Measurements from ENCODE around the gene MST1. TPM values are rescaled to one million over a fixed set of nuclear protein-coding genes. Genes with fewer than 3 reads are reported as not detected.

The MST1 gene
- total and polyA plus RNA-seq, 8 donors, result 12.5 to 59.7 (median 35.5) TPM

DNA sequence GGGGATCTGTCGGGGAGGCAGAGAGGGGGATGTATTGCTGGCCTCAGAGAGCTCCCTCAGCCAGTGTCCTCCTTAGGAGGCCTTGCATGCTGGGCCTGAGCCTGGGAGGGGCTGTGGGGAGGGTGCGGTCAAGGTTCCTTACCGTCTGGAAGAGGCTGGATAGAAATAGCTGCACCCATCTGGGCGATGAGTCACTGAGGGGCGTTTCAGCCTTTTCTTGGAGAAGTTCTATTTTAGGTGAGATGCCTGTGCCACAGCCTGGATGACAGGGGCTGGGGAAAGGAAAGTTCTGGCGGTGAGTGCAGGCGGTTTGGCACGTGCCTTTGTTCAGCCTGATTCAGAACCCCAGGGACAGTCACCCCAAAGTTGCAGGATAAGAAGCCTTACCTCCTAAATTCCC lies 50.8 kb downstream of the MST1 start:
- DNase-seq (no peak), ATAC-seq (peak; percentile 56)
- Histone ChIP-seq H3K4me3 (no peak overlapping the region), H3K27ac (no peak overlapping the region), H3K36me3 (no peaks in the 10 kb centered on the region), H3K4me1 (no peaks in the 10 kb centered on the region), H3K27me3 (no peaks in the 10 kb centered on the region), H3K9me3 (no peaks in the 10 kb centered on the region)
- TF ChIP-seq, protein P1, sequence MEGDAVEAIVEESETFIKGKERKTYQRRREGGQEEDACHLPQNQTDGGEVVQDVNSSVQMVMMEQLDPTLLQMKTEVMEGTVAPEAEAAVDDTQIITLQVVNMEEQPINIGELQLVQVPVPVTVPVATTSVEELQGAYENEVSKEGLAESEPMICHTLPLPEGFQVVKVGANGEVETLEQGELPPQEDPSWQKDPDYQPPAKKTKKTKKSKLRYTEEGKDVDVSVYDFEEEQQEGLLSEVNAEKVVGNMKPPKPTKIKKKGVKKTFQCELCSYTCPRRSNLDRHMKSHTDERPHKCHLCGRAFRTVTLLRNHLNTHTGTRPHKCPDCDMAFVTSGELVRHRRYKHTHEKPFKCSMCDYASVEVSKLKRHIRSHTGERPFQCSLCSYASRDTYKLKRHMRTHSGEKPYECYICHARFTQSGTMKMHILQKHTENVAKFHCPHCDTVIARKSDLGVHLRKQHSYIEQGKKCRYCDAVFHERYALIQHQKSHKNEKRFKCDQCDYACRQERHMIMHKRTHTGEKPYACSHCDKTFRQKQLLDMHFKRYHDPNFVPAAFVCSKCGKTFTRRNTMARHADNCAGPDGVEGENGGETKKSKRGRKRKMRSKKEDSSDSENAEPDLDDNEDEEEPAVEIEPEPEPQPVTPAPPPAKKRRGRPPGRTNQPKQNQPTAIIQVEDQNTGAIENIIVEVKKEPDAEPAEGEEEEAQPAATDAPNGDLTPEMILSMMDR (IDR thresholded peaks at IDR 0.05), result no peak
- intact Hi-C loops (cut with DNase I), result no loop called here

DNA sequence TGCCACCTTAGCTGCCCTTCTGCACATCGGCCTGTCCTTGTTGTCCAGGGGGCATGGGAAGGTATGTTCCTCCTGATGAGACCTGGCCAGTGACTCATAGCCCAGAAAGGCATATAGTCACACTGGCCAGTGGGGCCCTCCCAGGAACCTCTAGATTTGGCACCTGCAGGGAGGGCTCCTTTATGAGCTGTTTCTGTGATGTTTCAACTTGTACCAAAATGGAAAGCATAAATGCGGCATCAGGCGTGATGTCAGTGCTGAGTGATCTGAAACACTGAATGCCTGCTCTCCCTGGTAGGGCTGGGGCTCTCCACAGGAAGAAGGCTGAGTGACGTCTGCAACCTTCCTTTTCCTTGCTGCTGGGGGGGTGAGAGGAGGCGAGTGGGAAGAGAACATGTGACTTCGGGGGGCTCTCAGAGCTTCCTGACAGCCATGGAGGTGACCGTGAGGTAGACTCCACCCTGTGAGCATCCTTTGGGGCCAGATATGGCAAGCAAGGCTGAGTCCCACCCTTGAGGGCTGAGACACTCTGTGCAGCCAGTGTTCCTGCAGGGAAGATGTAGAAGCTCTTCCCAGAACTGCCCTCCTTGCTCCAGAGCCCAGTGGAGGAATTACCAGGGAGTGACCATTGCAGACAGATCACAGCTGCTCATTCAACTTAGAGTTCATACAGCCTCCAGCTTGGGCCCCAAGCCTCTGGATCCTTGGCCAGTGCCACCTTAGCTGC lies 52.2 kb downstream of the MST1 start:
- Histone ChIP-seq H3K27ac (no peak overlapping the region), H3K4me3 (no peak overlapping the region), H3K36me3 (no peaks in the 10 kb centered on the region), H3K9me3 (no peaks in the 10 kb centered on the region), H3K4me1 (no peaks in the 10 kb centered on the region), H3K27me3 (no peaks in the 10 kb centered on the region)
- DNase-seq, result no peak
- TF ChIP-seq, protein P1 (IDR thresholded peaks at IDR 0.05), result no peak
- intact Hi-C loops (cut with DNase I), result no loop called here
- ATAC-seq, result no peak

DNA sequence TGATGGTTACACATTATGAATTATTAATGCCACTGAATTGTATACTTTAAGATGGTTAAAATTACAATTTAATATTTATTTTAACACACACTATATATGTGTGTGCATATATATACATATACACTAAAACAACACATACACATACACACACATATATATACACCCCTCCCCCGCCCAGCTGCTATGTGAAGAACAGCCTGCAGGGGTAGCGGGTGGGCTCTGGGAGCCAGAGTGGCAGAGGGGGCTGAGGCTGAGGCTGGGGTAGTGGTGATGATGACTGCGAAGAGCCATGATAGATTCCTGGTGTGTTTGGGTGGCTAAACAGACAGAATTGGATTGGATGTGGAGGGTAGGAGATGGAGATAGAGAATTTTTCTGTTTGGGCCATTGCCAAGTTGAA lies 54.5 kb downstream of the MST1 start:
- intact Hi-C loops (cut with DNase I), result no loop called here

More for the DNA sequence above, 54.5 kb downstream of the MST1 start:
- H3K4me1 ChIP-seq, result no peaks in the 10 kb centered on the region
- H3K27ac ChIP-seq, result no peak overlapping the region
- H3K36me3 ChIP-seq, result no peaks in the 10 kb centered on the region
- no peaks in the 10 kb centered on the region for H3K9me3 ChIP-seq
- H3K4me3 ChIP-seq, result no peak overlapping the region
- no peak for ATAC-seq
- TF ChIP-seq, protein P1 (IDR thresholded peaks at IDR 0.05), result no peak
- no peak for DNase-seq
- H3K27me3 ChIP-seq, result no peaks in the 10 kb centered on the region

Other genes starting within 250 kb of the MST1 start
- gene DAG1, start 219.2 kb downstream of the MST1 start, total RNA-seq, result 100 to 1,000 TPM in 1 of 2 donors, 10 to 100 TPM in 1; 87.9 to 116 TPM
- 10 to 100 TPM; 43.4 to 58.1 (median 50.4) TPM for gene DAG1, start 219.2 kb downstream of the MST1 start, polyA plus RNA-seq (ENCODE audit: insufficient read length in 6 of 6)
- under 1 TPM; 0.26 to 0.44 TPM for gene BSN, start 135.0 kb downstream of the MST1 start, total RNA-seq
- gene BSN, start 135.0 kb downstream of the MST1 start, polyA plus RNA-seq (ENCODE audit: insufficient read length in 6 of 6), result 1 to 10 TPM in 2 of 6 donors, under 1 TPM in 4; 0.67 to 1.1 (median 0.94) TPM
- 100 to 1,000 TPM; 121 to 122 TPM for gene APEH, start 15.1 kb downstream of the MST1 start, total RNA-seq
- gene APEH, start 15.1 kb downstream of the MST1 start, polyA plus RNA-seq (ENCODE audit: insufficient read length in 6 of 6), result 100 to 1,000 TPM in 3 of 6 donors, 10 to 100 TPM in 3; 88.6 to 108 (median 99.8) TPM
- gene RNF123, start 83 bp upstream of the MST1 start, total RNA-seq, result 10 to 100 TPM; 40.9 to 45.0 TPM
- 10 to 100 TPM; 21.8 to 33.1 (median 30.4) TPM for gene RNF123, start 83 bp upstream of the MST1 start, polyA plus RNA-seq (ENCODE audit: insufficient read length in 6 of 6)
- under 1 TPM in 1 of 2 donors, not detected in 1; 0.47 TPM for gene AMIGO3, start 30.2 kb upstream of the MST1 start, total RNA-seq
- 1 to 10 TPM in 5 of 6 donors, under 1 TPM in 1; 0.54 to 2.4 (median 1.9) TPM for gene AMIGO3, start 30.2 kb upstream of the MST1 start, polyA plus RNA-seq (ENCODE audit: insufficient read length in 6 of 6)
- gene GMPPB, start 34.5 kb upstream of the MST1 start, total RNA-seq, result 10 to 100 TPM; 41.0 to 69.5 TPM
- 10 to 100 TPM; 11.0 to 19.8 (median 12.6) TPM for gene GMPPB, start 34.5 kb upstream of the MST1 start, polyA plus RNA-seq (ENCODE audit: insufficient read length in 6 of 6)
- 10 to 100 TPM; 42.1 to 42.7 TPM for gene IP6K1, start 97.1 kb upstream of the MST1 start, total RNA-seq
- 10 to 100 TPM; 31.8 to 51.2 (median 47.3) TPM for gene IP6K1, start 97.1 kb upstream of the MST1 start, polyA plus RNA-seq (ENCODE audit: insufficient read length in 6 of 6)
- gene CDHR4, start 110.4 kb upstream of the MST1 start, total RNA-seq, result 1 to 10 TPM in 1 of 2 donors, under 1 TPM in 1; 0.20 to 6.1 TPM
- 1 to 10 TPM in 5 of 6 donors, under 1 TPM in 1; 0.56 to 6.5 (median 3.8) TPM for gene CDHR4, start 110.4 kb upstream of the MST1 start, polyA plus RNA-seq (ENCODE audit: insufficient read length in 6 of 6)
- 1 to 10 TPM; 3.7 to 6.3 TPM for gene INKA1, start 113.8 kb upstream of the MST1 start, total RNA-seq
- gene INKA1, start 113.8 kb upstream of the MST1 start, polyA plus RNA-seq (ENCODE audit: insufficient read length in 6 of 6), result 10 to 100 TPM; 10.4 to 18.9 (median 15.8) TPM
- gene UBA7, start 124.5 kb upstream of the MST1 start, total RNA-seq, result 100 to 1,000 TPM in 1 of 2 donors, 10 to 100 TPM in 1; 97.4 to 121 TPM
- gene UBA7, start 124.5 kb upstream of the MST1 start, polyA plus RNA-seq (ENCODE audit: insufficient read length in 6 of 6), result 10 to 100 TPM; 60.9 to 97.6 (median 75.9) TPM
- 1 to 10 TPM; 2.4 to 2.5 TPM for gene TRAIP, start 167.1 kb upstream of the MST1 start, total RNA-seq
- 10 to 100 TPM; 10.1 to 15.1 (median 12.9) TPM for gene TRAIP, start 167.1 kb upstream of the MST1 start, polyA plus RNA-seq (ENCODE audit: insufficient read length in 6 of 6)
- gene CAMKV, start 180.4 kb upstream of the MST1 start, total RNA-seq, result not detected
- under 1 TPM in 3 of 6 donors, not detected in 3; 0.14 to 0.21 (median 0.14) TPM for gene CAMKV, start 180.4 kb upstream of the MST1 start, polyA plus RNA-seq (ENCODE audit: insufficient read length in 6 of 6)
- 10 to 100 TPM; 51.1 to 54.7 TPM for gene MST1R, start 214.4 kb upstream of the MST1 start, total RNA-seq
- gene MST1R, start 214.4 kb upstream of the MST1 start, polyA plus RNA-seq (ENCODE audit: insufficient read length in 6 of 6), result 10 to 100 TPM in 1 of 6 donors, 1 to 10 TPM in 5; 6.0 to 10.0 (median 7.9) TPM
- 10 to 100 TPM; 13.9 to 15.6 TPM for gene MON1A, start 240.3 kb upstream of the MST1 start, total RNA-seq
- gene MON1A, start 240.3 kb upstream of the MST1 start, polyA plus RNA-seq (ENCODE audit: insufficient read length in 6 of 6), result 10 to 100 TPM in 5 of 6 donors, 1 to 10 TPM in 1; 8.5 to 15.0 (median 11.8) TPM